ENCODE results near the gene FGFRL1. TPM values are rescaled to one million over a fixed set of nuclear protein-coding genes. Genes with fewer than 3 reads are reported as not detected.
"Not testable (repeated sequence)": the region's sequence is repeated elsewhere in the genome, so short reads cannot be mapped to it uniquely, and the experiment has no call there.

FGFRL1 gene
- total RNA-seq, 1 donor: 43.1 TPM

DNA sequence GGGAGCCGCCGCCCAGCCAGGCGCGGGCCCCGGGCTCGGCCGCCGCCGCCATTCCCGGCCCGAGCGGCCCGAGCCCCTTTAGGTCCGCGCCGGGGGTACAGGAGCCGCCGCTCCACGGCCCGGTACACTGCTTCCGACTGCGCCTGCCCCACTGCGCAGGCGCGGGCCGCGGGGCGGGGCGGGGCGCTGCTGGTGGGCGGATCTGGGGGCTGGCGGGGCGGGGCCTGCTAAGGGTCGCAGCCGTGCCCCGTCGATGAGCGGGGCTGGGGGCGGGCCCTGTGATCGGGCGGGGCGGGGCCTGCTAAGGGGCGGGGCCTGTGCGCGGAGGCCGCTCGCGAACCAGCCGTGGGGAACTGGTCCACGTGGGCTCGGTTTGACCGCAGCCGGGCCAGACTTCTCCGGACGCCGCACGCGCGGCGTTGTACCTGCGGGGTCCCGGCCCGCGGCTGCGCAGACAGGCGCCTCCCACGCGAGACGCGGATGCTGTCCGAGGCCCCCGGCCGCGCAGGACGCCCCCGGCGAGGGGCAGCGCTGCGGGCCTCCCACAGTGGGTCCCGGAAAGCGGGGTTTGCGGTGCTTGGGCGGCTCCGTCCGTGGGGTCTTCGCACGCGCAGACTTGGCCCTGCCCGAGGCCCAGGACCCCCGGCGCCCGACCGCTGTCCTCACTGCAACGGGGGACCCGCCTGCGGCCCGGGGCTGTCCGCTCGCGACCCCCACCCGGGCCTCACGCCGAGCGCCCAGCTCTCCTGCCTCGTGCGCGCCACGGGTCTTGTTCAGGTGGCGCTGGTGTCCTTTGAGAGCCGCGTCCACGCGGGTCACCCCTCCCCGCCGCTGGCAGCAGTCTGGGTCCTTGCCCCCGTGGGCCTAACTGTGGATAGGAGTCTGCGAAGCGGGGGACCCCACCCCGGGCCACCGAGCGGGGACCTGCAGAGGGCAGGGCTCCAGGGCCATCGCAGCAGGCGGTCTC lies 37.7 kb upstream of the FGFRL1 start, which contains the start of gene DGKQ:
Gene DGKQ (minus strand): TSS at position 139 of the 967 bp plus-strand sequence. CDS start 87 bp downstream, at position 52.
- peak; percentile 83 to 91 (median 84) for DNase-seq (ENCODE audit: low read depth in 2 of 3, low spot score in 2 of 3)

DNA sequence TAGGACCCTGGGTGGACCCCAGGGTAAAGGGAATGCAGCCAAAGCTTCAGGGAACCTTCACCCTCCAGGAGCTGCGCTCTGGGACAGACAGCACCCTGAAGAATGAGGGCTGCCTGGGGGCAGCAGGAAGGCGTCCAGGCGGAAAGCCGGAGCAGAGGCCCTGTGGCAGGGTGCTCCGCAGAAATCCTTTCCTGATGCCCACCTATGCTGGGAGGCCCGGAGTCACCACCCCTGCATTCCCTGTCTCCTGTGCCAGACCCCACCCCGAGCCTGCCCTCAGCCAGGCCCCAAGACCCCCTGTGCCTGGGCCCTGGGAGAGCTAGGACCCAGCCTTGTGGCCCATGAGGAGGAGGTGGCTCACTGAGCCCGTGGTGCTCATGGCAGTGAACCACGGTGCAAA lies 36.8 kb upstream of the FGFRL1 start:
- DNase-seq (ENCODE audit: low read depth in 2 of 3, low spot score in 2 of 3): no peak

DNA sequence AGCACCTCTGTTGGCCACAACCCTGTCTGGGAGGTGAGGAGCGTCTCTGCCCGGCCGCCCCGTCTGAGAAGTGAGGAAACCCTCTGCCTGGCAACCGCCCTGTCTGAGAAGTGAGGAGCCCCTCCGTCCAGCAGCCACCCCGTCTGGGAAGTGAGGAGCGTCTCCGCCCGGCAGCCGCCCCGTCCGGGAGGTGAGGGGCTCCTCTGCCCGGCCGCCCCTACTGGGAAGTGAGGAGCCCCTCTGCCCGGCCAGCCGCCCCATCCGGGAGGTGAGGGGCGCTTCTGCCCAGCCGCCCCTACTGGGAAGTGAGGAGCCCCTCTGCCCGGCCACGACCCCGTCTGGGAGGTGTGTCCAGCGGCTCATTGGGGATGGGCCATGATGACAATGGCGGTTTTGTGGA lies 35.4 kb upstream of the FGFRL1 start:
- not testable (repeated sequence) for DNase-seq (ENCODE audit: low read depth in 2 of 3, low spot score in 2 of 3)

DNA sequence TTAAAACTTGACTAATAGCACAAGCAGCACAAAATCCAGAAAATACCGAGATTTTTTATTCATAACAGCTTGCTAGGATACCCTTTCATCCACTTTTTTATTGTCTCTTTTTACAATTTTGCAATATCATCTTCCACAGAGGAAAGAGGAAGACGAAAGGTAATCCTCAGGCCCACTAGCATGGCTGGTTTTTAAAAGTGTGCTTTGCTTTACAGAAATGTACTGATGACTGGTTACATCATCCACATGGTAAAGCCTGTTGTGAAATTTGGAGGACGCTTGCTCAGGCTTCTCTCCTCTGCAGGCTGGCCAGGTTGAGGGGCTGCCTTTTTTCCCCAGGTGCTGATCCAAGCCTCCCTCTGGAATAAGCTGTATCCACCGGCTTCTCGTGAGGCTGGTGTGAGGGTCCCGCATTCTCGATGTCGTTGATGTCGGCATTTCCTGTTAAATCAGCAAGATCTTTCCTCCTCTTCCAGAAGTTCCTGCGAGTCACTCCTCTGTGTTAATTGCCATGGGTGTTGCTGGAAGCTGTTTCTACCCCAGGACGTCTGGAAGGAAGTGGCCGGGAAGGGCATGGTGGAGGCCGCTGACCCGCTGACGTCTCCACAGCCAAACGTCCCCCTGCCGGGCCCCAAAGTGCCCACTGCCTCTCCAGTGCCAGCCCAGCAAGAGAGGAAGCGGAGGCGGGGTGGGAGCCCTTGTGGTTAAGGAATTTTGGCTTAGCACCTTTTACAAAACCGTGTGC lies 32.3 kb upstream of the FGFRL1 start:
- DNase-seq (ENCODE audit: low read depth in 2 of 3, low spot score in 2 of 3): peak in 1 of 3 donors; percentile 48

DNA sequence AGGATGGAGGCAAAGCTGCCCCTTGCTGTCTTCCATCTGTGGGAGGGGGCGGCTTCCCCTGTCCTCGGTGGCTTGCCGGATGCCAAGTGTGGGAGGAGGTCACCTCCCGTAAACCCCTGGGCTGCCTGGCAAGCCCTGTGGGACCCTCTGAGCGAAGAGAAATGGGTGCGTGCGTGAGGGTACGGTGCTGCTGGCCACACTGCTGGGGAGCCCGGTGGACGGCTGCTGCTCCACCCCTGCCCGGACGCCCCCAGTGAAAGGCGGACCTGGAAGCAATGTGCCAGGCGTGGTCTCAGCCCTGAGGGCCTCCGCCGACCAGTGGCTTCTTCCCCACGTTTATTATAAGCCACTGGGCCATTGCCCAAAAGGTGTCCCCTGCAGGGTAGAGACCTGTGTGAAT lies 29.1 kb upstream of the FGFRL1 start:
- no peak for DNase-seq (ENCODE audit: low read depth in 2 of 3, low spot score in 2 of 3)

DNA sequence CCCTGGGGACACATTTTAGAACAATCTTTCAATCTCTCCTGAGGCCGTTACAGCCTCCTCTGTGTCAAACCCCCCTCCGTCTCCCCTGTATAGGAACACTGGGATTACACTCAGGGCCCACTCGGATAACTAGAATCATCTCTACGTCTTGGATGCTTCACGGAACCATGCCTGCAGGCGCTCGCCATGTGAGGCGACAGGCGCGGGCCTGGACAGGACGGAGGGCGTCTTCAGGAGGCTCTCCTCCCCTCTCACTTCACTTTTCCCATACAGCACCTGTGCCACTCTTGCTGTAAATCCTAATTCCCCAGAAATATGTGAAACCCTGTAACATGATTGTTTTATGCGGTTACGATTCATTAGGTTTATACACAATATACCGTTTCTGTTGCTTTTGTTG lies 28.6 kb upstream of the FGFRL1 start:
- DNase-seq (ENCODE audit: low read depth in 2 of 3, low spot score in 2 of 3): no peak

DNA sequence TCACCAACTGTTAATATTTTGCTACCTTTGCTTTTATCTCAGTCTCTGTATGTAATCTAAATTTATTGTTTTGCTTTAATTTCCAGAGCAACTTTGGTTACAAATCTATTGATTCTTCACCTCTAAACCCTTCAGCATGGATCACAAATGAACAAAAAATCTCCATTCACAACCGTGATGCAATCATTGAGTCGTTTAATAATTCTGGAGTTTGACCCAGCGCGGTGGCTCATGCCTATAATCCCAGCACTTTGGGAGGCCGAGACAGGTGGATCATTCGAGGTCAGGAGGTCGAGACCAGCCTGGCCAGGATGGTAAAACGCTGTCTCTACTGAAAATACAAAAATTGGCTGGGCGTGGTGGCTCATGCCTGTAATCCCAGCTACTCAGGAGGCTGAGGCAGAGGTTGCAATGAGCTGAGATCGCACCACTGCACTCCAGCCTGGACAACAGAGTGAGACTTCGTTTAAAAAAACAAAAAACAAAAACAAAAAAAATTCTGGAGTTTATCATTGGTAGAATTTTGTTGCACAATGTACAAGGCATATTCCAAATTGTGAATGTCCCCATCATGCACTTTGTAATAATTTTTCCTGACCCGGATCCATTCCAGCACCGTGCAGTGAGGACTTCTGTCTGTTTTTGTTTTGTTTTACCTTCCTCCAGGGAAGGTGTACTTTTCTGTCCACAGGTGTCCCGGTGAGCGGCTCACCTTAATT lies 26.9 kb upstream of the FGFRL1 start:
- no peak for DNase-seq (ENCODE audit: low read depth in 2 of 3, low spot score in 2 of 3)

DNA sequence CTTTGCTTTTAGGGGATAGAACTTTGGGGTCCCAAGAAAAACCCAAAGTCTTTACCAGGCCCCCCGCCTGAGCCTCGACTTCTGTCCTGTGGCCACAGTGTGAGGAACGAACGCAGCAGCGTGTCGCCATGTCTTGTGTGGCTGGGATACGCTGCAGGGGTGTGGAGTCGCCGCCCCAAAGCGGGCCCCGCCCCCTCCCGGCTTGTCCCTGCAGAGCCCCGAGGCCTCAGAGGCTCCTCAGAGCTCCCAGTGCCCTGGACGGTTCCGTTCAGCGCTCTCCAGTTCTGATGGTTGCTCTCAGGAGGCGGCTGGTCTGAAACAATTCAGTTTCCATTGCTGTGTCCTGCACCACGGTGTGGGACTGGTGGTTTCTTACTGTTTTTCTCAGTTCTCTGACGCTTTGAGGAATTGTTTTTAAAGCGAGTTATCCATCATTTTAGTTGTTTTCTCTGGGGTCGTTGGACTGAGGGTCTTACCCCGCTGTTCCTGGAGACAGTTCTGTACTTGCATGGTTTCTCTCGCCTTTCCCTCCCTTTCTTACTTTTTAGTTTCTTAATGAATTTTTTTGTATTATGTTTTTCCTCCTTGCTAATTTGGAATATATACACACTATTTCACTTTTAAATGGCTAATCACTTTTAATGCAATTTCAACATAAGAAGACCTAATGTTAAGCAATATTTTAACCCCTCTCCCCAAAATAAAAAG lies 26.1 kb upstream of the FGFRL1 start:
- DNase-seq (ENCODE audit: low read depth in 2 of 3, low spot score in 2 of 3): peak; percentile 37 to 60 (median 49)

DNA sequence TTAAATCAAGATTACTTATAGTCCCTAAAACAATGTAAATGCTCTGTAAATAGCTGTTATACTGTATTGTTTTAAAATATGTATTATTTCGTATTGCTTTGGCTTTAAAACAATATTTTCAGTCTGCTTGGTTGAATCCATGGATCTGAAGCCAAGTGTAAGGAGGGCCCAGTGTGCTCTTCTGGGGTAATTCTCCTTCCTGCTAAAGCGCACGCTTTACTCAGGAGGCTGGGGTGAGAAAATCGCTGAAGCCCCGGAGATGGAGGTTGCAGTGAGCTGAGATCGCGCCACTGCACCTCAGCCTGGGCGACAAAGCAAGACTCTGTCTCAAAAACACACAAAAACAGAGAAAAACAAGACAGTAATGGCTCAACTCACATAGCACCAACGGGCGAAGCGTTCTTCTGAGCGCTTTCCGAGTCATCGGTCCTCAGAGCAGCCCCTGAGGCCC lies 25.0 kb upstream of the FGFRL1 start:
- DNase-seq (ENCODE audit: low read depth in 2 of 3, low spot score in 2 of 3): no peak

DNA sequence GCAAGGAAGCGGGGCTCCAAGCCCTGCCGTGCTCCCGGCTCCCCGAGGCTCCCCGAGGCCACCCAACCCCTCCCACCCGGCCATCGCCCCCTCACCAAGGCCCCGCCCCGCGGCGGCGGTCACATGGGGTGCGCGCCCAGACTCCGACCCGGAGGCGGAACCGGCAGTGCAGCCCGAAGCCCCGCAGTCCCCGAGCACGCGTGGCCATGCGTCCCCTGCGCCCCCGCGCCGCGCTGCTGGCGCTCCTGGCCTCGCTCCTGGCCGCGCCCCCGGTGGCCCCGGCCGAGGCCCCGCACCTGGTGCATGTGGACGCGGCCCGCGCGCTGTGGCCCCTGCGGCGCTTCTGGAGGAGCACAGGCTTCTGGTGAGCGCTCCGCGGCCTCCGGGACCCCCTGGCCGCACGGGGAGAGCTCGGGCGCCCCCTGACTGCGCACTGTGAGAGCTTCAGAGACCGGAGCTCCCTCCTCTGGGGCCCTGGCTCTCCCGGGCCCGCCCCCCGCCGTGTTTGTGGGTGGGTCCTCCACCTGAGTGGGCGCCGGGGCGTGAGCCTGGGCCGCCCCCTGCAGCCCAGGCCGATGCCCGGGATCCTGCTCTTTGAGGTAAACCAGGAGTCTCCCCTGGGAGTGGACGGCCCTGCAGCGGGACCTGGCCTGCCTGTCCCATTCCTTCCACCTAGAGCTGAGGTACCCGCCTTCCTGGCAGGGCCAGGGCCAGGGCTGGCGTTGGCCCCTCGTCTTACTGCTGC lies 24.4 kb upstream of the FGFRL1 start, which contains the start of gene IDUA:
Gene IDUA (plus strand): TSS at position 166 of the 745 bp plus-strand sequence. CDS start 41 bp downstream, at position 207.
- peak; percentile 65 to 91 (median 91) for DNase-seq (ENCODE audit: low read depth in 2 of 3, low spot score in 2 of 3)

DNA sequence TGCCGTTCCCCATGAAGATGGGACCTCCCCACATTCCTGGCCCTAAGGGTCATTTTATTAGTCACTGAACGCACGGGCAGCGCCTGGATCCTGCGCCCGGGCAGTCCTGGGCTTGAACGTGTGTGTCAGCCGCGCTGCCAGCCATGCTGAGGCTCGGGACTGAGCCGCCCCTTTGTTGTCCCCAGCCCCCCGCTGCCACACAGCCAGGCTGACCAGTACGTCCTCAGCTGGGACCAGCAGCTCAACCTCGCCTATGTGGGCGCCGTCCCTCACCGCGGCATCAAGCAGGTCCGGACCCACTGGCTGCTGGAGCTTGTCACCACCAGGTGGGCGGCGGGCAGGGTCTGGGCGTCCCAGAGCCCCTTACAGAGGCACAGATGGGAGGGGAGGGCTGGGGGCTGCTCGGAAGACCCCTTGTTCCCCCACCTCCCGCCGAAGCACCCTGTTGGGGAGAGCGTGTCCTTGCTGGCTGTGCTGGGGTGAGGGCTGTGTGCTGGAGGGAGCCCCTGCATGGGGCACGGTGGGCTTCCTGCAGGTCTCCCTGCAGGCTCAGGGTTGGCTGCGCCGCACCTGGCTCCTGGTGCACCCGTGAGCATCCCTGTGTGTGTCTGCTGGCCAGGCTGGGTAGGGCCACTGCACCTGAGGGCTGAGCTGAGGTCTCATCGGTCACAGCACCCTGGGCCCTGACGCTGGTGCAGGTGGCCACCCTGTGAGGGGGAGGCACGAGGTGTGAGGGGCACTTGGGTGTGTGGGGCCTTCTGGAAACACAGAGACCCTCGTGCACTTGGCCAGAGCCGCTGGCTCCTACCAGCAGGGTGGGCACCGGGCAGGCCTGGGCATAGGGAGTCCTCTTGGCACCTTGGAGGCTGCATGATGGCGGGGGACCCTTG lies 23.6 kb upstream of the FGFRL1 start:
- DNase-seq (ENCODE audit: low read depth in 2 of 3, low spot score in 2 of 3): no peak

DNA sequence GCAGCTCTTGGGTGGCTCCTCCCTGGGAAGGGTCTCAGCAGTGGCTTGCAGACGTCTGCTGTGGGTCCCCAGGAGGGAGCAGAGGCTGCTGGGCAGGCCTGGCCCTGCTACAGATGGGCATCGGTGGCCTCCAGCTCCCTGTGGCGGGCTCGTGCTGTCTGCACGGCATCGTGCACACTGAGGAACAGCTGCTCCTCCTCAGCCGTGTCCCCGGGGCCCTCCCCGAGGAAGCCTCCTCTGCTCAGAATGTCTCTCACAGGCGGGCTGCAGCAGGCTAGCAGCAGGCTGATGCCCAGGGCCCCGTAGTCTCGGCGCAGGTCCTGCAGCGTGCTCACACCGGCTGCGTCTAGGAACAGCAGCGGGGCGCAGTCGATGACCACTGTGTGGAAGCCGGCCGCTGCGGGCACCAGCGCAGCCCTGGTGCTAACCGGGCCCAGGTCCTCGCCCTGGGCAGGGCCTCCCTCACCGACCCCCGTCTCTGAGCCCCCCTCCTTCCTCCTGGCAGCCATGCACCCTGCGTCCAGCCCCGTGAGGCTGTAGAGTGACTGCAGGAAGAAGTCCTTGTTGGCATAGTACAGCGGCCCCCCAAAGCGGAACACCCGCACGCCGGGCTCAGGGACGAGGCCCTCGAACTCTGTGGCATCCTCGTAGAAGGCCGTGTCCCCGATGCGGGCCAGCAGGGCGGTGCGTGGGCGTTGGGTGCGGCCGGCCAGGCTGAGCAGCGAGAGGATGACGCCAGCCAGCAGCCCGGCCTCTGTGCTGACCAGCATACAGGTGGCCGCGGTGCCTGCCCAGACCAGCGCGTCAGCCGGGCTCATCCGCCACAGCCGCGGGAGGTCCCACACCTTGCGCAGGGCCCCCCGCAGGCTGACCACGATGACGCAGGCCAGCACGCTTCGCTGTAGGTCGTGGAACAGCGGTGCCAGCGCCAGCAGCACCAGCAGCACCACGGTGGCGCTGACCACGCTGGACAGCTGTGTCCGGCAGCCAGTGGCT lies 22.4 kb upstream of the FGFRL1 start:
- no peak for DNase-seq (ENCODE audit: low read depth in 2 of 3, low spot score in 2 of 3)

DNA sequence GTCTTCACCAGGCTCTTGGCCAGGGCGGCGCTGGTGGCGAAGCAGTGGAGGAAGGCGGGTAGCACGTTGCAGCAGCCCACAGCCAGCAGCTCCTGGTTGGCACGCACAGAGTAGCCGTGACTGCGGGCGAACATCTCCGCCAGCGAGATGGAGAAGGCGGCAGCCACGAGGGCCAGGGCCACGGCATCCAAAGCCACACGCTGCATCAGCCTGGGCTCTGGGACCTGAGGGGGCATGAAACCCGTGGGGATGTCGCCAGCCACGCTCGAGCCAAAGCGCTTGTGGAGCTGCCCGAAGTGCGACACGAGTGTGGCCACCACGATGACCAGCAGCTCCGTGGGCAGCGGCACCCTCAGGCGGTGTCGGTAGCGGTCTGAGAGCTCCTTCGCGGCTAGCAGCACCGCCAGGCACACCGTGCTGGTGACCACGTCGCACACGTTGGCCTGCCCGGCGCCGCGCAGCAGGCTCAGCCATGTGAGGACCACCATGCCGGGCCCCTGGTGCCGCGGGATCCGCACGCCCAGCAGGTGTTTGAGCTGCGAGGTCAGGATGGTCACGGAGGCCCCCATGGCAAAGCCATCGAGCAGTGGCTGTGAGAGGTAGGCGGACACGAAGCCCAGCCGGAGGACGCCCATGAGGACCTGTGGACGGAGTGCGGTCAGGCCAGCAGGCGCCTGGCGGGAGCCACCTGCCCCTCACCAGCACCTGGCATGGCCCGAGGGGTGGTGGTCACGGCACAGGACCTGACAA lies 21.5 kb upstream of the FGFRL1 start:
- no peak for DNase-seq (ENCODE audit: low read depth in 2 of 3, low spot score in 2 of 3)

DNA sequence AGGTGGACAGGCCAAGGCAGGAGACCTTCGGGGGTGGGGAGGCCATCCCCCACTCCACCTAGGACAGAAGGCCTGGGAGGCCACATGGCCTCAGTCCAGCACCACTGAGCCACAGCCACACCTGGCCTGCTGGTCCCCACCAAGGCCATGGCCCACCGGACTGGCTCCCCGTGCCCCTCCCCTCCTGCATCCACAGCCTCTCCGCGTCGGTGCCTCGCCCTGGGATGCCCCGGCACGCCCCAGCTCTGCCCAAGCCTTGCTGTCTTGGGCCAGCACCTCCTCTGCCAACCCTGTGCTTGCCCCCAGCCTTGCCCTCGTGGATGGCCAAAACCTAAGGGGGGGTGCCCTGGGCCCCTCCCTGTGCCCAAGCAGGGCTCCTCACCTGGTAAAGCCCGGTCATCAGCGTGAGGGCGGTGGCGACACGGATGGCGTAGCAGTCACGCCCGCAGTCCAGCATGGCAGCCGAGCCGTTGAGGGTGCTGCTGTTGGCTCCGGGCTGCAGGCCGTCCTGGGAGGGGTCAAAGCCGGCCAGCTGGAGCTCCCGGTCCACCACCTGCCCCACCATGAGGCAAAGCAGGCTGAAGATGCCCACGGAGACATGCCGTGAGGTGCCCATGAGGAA lies 20.6 kb upstream of the FGFRL1 start:
- DNase-seq (ENCODE audit: low read depth in 2 of 3, low spot score in 2 of 3): no peak

DNA sequence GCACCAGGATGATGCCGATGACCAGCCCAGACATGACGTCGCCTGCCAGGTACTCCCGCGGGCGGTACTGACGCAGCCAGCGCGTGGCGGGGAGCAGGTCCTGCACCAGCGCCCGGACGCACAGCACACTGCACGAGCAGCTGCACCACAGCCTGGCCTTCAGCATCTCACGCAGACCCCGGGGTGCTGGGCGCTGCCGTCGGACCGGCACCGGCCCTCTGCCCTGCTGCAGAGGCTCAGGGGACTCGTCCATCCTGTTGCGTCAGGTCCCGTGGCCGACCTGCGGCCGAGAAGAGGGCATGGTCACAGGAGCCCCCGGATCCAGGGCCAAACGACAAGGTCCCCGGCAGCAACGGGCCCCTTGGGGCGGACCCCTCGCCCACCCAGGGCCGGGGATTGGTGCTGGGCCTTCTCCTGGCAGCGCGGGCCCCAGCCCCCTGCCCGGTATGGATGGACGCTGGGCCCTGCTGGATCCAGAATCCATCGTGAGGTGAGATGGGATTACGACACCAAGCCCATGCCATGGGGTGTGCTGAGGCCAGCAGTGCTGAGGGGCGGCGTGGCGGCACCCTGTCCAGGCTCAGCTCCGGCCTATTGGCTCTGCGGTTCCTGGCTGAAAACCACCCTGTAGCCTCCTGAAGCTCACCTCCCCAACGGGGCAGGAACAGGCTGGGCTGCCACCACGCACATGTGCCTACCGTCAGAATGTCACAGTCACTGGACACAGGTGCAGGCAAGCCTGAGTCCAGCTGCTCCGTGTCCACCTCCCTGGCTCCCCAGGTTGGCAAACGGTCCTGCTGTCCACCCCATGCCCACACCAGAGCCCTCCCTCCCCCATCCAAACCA lies 19.8 kb upstream of the FGFRL1 start:
- no peak for DNase-seq (ENCODE audit: low read depth in 2 of 3, low spot score in 2 of 3)
